SK-N-SH (cell line): ENCODE results near the gene HSPBP1. TPM values are rescaled to one million over a fixed set of nuclear protein-coding genes. Genes with fewer than 3 reads are reported as not detected.

Source experiments
- CTCF ChIA-PET: fragments of 300-600, 350-600 bp; formaldehyde crosslinking; extraction: SDS; loops from one replicate; lab custom pipeline; 2021; lab: Yijun Ruan, JAX
- POLR2A ChIA-PET: fragments of 350-600 bp; sonication (Branson Sonifier 250); formaldehyde crosslinking; extraction: SDS; loops from one replicate; lab custom pipeline; 2020; ENCODE audit warnings: antibody characterized with exemption, inconsistent platforms; lab: Yijun Ruan, JAX
- DNase-seq: peaks from one replicate; pipeline ENCODE4 v3.0.0; 2012
- H2AFZ ChIP-seq: fragments of 200-600 bp; sonication (generic); 2 replicates; pipeline ENCODE4 v1.8.1; 2016; ENCODE audit warnings: antibody characterized with exemption, mild to moderate bottlenecking, low read depth
- H3F3A ChIP-seq: fragments of 200-600 bp; sonication (generic); replicated peaks from 2 replicates; pipeline ENCODE3; 2016; ENCODE audit warnings: antibody characterized with exemption, mild to moderate bottlenecking; ENCODE audit not compliant: insufficient read depth
- H3K27ac ChIP-seq, 2 experiments: fragments of 200-500 bp in 1 of 2; fragments of 200-600 bp in 1 of 2; sonication (Bioruptor generic) in 1 of 2; sonication (generic), shearing (Covaris generic) in 1 of 2; 2 replicates each; pipeline versions ENCODE4 v1.5.1 to v1.6.1; 2014 to 2016; ENCODE audit warnings: low read depth in 2 of 2, inconsistent platforms in 1 of 2, low read length in 1 of 2, mild to moderate bottlenecking in 1 of 2, mixed read lengths in 1 of 2
- H3K27me3 ChIP-seq: fragments of 200-600 bp; sonication (generic), shearing (Covaris generic); 2 replicates; pipeline ENCODE4 v1.6.1; 2016; ENCODE audit warnings: mixed run types; ENCODE audit not compliant: insufficient read depth
- H3K36me3 ChIP-seq, 2 experiments: fragments of 200-500 bp in 1 of 2; fragments of 200-600 bp in 1 of 2; sonication (Bioruptor generic) in 1 of 2; sonication (generic) in 1 of 2; replicated peaks in 1 of 2; 2 replicates each; pipeline versions ENCODE3 to v1.5.1; 2014 to 2016; ENCODE audit warnings: low read length in 1 of 2, mild to moderate bottlenecking in 1 of 2; ENCODE audit not compliant: insufficient read depth in 2 of 2, control insufficient read depth in 1 of 2
- H3K4me1 ChIP-seq, 2 experiments: fragments of 200-500 bp in 1 of 2; fragments of 200-600 bp in 1 of 2; sonication (Bioruptor generic) in 1 of 2; sonication (generic), shearing (Covaris generic) in 1 of 2; 2 replicates each; pipeline versions ENCODE4 v1.5.1 to v1.6.1; 2014 to 2016; ENCODE audit warnings: low read depth in 1 of 2, low read length in 1 of 2, mixed run types in 1 of 2; ENCODE audit not compliant: insufficient read depth in 2 of 2, control insufficient read depth in 1 of 2
- H3K4me2 ChIP-seq: fragments of 200-600 bp; sonication (generic), shearing (Covaris generic); 2 replicates; pipeline ENCODE4 v1.6.1; 2017; ENCODE audit warnings: mixed run types
- H3K4me3 ChIP-seq, 2 experiments: fragments of 200-500 bp in 1 of 2; fragments of 200-600 bp in 1 of 2; sonication (Bioruptor generic) in 1 of 2; sonication (generic), shearing (Covaris generic) in 1 of 2; 2 replicates each; pipeline versions ENCODE4 v1.5.1 to v1.8.1; 2014 to 2016; ENCODE audit warnings: low read depth in 2 of 2, inconsistent platforms in 1 of 2, low read length in 1 of 2, mild to moderate bottlenecking in 1 of 2, mixed read lengths in 1 of 2, moderate library complexity in 1 of 2
- H3K79me2 ChIP-seq: fragments of 200-600 bp; sonication (generic); 2 replicates; pipeline ENCODE4 v1.8.1; 2017; ENCODE audit warnings: mild to moderate bottlenecking; ENCODE audit not compliant: insufficient read depth
- H3K9ac ChIP-seq: fragments of 200-600 bp; sonication (generic); 2 replicates; pipeline ENCODE4 v1.6.1; 2017; ENCODE audit warnings: mixed run types
- H3K9me2 ChIP-seq: fragments of 200-600 bp; sonication (generic); 2 replicates; pipeline ENCODE4 v1.6.1; 2017; ENCODE audit warnings: mixed run types
- H3K9me3 ChIP-seq: fragments of 200-600 bp; sonication (generic); 2 replicates; pipeline ENCODE4 v1.6.1; 2017; ENCODE audit warnings: mixed run types, mild to moderate bottlenecking, moderate library complexity
- H4K20me1 ChIP-seq: fragments of 200-600 bp; sonication (generic); 2 replicates; pipeline ENCODE4 v1.6.1; 2017; ENCODE audit warnings: mild to moderate bottlenecking, mixed run types; ENCODE audit not compliant: insufficient read depth
- CHD2 ChIP-seq: fragments of 150-350 bp; IDR thresholded peaks from 2 replicates; pipeline ENCODE4 v1.6.1; 2018; ENCODE audit warnings: low read length; ENCODE audit not compliant: partially characterized antibody
- EP300 ChIP-seq, 2 experiments: IDR thresholded peaks; 2 replicates each; pipeline versions ENCODE4 v1.4.0 to v1.6.1; 2012; ENCODE audit warnings: borderline replicate concordance in 1 of 2, low read depth in 1 of 2, low read length in 1 of 2
- FOSL2 ChIP-seq: IDR thresholded peaks from 2 replicates; pipeline ENCODE4 v1.4.0; 2012; ENCODE audit warnings: low read depth, mild to moderate bottlenecking, moderate library complexity, borderline replicate concordance
- FOXM1 ChIP-seq: IDR thresholded peaks from 2 replicates; pipeline ENCODE4 v1.4.0; 2012; ENCODE audit warnings: low read depth, mild to moderate bottlenecking
- GATA2 ChIP-seq: sonication (generic); formaldehyde crosslinking; IDR thresholded peaks from 2 replicates; pipeline ENCODE4 v1.5.0; 2020; ENCODE audit warnings: mild to moderate bottlenecking, missing genetic modification reagents
- JUND ChIP-seq: IDR thresholded peaks from 2 replicates; pipeline ENCODE4 v1.4.0; 2012
- PBX3 ChIP-seq: IDR thresholded peaks from 2 replicates; pipeline ENCODE4; 2012
- RAD21 ChIP-seq: IDR thresholded peaks from 2 replicates; pipeline ENCODE4 v1.6.1; 2012; ENCODE audit warnings: mild to moderate bottlenecking, low read length
- RCOR1 ChIP-seq: fragments of 150-350 bp; IDR thresholded peaks from 2 replicates; pipeline ENCODE4 v1.6.1; 2017; ENCODE audit warnings: antibody characterized with exemption, low read length
- REST ChIP-seq: IDR thresholded peaks from 2 replicates; pipeline ENCODE4 v1.6.1; 2012; ENCODE audit warnings: mild to moderate bottlenecking, low read depth, low read length, moderate library complexity
- SMC3 ChIP-seq: IDR thresholded peaks from 2 replicates; pipeline ENCODE4 v1.6.1; 2012; ENCODE audit warnings: low read depth, low read length, improper control_type of control experiment
- USF1 ChIP-seq: IDR thresholded peaks from 2 replicates; pipeline ENCODE4 v1.4.0; 2012; ENCODE audit warnings: low read depth, borderline replicate concordance
- WGBS: methylation state at CpG from one replicate; pipeline ENCODE4 v1.1.6; 2017; ENCODE audit warnings: low lambda C conversion rate; 5-methylcytosine and 5-hydroxymethylcytosine counted together
- polyA plus RNA-seq, 3 experiments: library from polyadenylated mRNA; depleted of rRNA; stranded (reverse); fragments of >200 nt; gene quantifications; 2 replicates each; pipeline ENCODE4 v1.2.3, GENCODE V29; 2012

Gene HSPBP1
- polyA plus RNA-seq, 1 of the 3 experiments (the other 2 are of a cell fraction): 55.4 TPM

GRCh38 chr19:55232286-55232602 lies 47.7 kb downstream of the HSPBP1 start:
- H2AFZ ChIP-seq: no peak overlapping the region
- H3K9ac ChIP-seq: no peak overlapping the region
- POLR2A ChIA-PET: interaction anchor here (0.8 kb wide), 1 partner anchor 16 kb away, joined by 3 read pairs; no protein-coding TSS in a partner anchor
- no peak for DNase-seq
- CTCF ChIA-PET: interaction anchor here (1.2 to 1.9 kb wide), 2 partner anchors 72 to 91 kb away, joined by 4 to 7 read pairs; no protein-coding TSS in a partner anchor
- 93% methylated on average over 3 of the region's 12 CpGs for WGBS
- peaks cover 21 to 66% of the 10 kb centered on the region in 2 experiments for H3K36me3 ChIP-seq
- no peak overlapping the region for H3K27ac ChIP-seq
- H3F3A ChIP-seq: no peaks in the 10 kb centered on the region
- no peak for TF ChIP-seq FOSL2
- no peak for TF ChIP-seq JUND
- no peak for TF ChIP-seq SMC3
- TF ChIP-seq RCOR1: no peak
- TF ChIP-seq RAD21: no peak
- TF ChIP-seq FOXM1: no peak
- TF ChIP-seq REST: no peak
- TF ChIP-seq PBX3: no peak
- TF ChIP-seq USF1: no peak
- TF ChIP-seq EP300 (IDR thresholded peaks at IDR 0.05; ENCODE audit: borderline replicate concordance in 1 of 2, low read depth in 1 of 2, low read length in 1 of 2): no peak
- no peak for TF ChIP-seq CHD2
- TF ChIP-seq GATA2 (CRISPR knock-in tag): no peak
- H3K27me3 ChIP-seq: no peaks in the 10 kb centered on the region
- no peak overlapping the region for H3K4me2 ChIP-seq
- H3K4me3 ChIP-seq: no peak overlapping the region
- H3K9me3 ChIP-seq: no peaks in the 10 kb centered on the region
- H3K4me1 ChIP-seq: peaks cover 0 to 27% of the 10 kb centered on the region in 2 experiments; a peak in 1 of 4 replicates
- H3K9me2 ChIP-seq: no peaks in the 10 kb centered on the region
- 0 out of 2 replicates have a peak, but pooled peaks cover under 1% of the 10 kb centered on the region for H4K20me1 ChIP-seq
- H3K79me2 ChIP-seq: no peaks in the 10 kb centered on the region
